HG03025 (cell line): ENCODE measurements around the gene GHR.

Source experiments
- ATAC-seq: cut with Tn5 transposase; IDR thresholded peaks from one replicate; pipeline ENCODE4 v1.9.1; 2021; ENCODE audit warnings: mild to moderate bottlenecking, moderate library complexity; ENCODE audit not compliant: unreplicated experiment, low FRiP score

The GHR gene

DNA sequence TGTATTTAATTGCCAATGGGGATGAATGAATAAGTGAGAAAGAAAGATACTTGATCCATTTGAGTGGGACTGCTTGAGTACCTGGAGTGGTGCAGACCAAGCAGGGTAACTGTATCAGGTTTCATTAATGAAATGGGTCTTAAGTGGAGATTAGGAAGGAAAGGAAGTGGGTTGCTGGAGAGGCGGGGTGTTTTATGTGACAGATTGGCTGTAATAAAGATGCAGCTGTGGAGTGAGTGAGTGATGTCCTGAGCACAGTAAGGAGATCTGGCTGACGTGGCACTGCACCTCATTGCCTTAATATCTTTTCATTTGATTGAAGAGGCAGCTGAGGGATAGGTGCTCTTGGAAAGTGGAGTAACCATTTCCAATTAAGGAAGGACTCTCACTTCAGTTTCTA, 172.4 kb downstream of the GHR start:
- no peak for ATAC-seq

DNA sequence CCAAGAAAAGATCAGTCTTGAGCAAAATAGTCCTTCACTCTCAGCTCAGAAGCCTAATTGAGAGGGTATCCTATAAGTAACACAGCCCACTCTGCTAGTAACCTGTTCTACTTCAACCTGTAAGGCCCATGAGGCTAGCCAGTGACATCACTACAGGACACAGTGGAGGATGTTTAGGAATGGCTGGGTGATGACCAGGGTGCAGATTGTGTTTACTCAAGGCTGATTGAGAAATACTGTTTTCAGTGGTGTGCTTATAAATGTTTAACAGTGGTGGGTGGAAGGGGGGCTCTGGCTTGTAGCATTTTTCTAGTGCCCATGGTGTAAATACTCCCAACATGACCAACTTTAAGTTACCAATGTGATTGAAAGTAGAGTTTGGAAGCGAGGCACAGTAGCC, 173.6 kb downstream of the GHR start:
- ATAC-seq = no peak

DNA sequence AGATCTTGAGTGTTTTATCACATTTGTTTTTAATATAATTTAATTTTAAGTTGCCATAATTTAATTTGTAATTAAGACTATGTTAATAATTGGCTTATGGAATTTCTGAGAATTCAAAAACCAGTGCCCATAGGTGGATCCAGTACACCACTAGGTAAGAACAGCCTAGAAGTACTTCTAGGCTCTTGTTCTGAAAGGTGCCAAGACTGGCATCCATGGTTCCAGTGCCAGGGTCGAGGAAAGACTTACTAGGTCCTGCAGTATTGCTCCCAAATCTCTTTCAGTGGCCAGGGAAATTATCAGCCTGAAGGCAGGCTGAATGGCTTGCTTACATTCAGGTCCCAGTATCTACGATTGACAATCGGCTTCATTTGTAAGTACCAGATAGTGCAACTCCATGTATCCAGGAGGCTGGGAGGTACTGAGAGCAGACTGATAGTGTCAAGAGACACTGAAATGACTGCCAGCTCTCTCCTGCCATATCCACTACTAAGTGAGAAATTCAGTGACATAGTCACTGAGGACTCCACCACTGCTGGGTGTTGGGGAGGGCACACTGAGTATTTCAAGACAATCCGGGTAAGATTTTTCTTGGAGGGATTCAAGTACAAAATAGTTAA, 174.2 kb downstream of the GHR start:
- no peak for ATAC-seq

DNA sequence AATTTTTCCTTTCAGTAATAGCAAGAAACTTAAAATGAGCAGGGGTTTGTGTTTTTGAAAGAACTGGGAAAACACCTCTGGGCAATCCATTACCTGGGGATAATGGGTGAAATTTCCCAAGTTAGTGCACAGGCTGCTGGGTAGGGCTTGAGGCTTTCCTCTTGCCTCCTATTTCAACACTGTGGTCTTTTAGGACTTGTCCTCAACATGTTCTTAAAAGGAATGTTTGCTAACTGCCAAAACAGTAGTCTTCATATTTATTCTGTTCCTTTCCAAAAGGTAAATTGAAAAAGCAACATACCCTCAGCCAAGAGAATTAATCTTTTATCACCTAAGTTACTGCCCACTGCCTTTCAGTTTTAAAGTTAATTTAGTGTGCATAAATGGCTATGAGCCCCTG, 175.1 kb downstream of the GHR start:
- ATAC-seq = no peak

DNA sequence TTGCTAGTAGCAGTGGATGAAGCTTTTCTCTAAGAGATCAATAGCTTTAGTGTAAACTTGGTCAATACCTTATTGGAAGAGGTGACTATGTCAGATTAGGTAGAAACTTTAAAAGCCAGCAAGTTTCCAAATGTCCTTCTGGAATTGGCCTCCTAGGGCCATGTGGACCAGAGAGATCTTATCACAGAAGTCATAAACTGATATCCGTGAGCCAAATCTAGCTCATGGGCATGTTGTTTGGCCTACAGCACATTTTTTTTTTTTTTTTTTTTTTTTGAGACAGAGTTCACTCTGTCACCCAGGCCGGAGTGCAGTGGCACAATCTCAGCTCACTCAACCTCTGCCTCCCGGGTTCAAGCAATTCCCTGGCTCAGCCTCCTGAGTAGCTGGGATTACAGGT, 175.9 kb downstream of the GHR start:
- ATAC-seq = no peak

DNA sequence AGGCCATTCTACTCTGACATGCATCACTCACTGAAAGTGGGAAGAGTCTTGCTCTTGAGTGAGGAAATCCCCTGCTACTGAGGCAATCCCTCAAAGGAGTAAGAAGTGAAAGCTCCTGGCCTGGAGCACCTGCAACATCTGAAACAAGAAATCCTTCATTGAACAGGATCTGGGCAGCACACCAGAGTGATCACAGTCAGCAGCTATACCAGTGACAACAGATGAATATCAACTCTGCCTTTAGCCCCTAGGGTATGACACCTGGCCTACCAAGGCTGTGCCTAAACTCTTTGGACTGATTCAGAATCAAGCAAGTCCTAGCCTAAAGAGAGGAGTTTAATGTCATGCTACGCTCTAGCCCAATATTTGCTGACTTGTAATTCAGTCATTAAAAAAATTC, 177.2 kb downstream of the GHR start:
- no peak for ATAC-seq

DNA sequence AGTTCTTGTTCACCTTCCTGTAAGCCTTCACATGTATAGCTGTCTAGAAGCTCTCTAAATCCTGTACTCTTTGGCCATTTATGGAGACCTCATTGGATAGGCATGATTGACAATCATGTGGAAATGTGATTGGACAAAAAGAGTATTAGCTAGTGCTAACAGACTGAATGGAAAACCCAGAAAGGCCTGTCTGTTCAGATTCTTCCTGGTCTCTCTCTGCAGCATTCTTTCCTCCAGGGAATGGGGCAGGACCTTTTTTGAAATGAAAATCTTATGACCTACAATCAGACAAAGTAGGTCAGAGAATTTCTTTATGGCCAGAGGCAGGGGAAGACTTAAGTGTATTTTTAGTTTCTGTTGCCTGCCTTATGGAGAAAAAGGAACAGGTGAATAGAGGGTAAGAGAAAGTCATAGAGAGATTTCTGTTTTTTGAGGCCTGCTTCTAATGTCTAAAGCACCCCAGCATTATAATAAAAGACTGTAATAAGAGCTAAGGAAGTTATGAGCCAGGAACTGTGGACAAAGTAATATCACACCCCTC, 181.0 kb downstream of the GHR start:
- no peak for ATAC-seq

DNA sequence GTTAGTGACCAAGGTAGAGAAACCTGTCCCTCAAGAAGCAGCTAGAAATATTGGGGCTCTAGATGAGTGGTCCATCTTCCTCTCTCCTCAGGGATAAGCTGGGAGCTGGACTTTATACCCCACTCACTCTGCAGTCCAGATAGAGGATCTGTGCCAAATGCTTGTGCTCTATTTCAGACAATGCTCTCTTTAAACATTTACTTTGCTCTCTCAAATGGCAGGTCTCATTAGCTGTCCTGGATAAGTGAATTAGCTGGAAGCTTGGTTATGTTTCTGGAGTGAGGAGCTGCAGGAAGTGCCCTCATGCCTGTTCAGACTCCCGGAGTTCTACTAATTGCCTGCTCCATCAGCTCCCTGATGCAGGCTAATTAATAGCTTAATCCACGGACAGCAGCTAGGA, 182.3 kb downstream of the GHR start:
- no peak for ATAC-seq

DNA sequence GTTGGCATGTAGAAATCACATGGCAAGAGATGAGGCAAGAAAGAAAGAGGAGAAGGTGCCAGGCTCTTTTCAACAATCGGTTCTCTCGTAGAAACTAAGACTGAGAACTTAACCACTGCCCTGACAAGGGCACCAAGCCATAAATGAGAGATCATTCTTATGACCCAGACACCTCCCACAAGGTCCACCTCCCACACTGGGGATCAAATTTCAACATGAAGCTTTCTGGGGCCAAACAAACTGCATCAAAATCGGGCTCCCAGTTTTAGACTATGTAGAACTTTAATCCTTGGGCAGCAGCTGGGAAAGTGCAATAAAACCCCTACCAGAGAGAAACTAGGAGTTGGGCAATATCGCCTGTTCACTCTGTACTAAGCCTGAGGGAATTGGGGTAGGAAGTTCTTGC, 183.2 kb downstream of the GHR start:
- no peak for ATAC-seq

DNA sequence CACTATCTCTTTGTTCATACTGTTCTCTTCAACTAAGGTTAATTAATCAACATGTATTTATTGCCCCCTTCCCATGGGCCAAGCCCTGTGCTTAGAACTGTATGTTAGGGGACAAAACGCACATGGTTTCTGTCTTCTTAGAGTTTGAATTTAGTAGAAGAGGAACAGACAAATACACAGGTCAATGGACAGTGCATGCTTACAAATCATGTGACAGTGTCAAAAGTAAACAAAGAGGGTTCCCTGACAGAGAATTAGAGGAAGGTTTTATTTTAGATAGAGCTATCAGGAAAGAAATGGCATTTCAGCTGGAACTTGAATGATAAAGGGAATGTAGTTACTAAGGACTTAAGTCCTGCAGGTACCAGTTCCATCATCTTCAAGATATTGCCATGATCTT, 188.2 kb downstream of the GHR start:
- ATAC-seq = no peak

DNA sequence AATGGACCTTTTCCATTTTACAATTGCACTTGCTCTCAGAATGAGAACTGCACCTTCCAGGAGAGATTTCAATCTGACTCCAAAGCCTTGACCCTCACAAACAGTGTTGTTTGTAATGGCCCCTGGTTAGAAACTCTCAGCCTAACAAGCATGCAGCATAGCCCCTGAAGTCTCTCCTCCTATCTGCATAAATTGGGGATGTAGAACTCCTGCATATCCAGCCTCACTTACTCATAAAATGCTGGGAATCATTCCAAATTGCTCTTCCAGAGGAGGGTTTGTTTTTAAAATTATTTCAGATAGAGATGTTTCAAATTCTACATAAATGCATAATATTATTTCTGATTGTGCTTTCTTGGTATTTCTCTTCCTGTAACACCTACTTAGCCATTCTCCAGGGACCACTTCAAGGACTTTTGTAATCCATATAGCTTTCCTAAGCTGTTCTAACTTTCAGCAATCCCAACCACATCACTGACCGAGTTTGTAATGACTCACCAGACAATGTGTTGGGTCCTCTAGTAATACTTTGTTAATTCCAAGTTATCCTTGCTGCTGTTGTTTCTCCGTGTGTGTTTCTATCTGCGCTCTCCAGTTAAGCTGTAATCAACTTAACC, 189.6 kb downstream of the GHR start:
- no peak for ATAC-seq

DNA sequence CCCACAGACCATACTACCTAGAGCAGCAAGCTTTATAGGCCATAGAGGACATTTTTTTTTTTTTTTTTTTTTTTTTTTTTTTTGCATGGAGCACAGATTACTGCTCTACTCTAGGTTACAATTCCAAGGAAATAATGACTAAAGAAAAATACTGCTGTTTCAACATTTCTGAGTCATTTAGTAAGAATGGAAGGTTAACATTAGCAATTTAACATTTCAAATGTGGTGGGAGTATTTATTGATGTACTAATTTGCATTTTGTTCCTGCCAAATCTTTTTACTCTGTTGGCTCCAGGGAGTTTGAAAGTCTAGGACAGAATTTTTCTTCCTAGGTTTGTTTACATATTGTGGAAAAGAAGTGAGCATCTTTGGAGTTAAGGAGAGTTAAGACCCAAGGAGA, 191.3 kb downstream of the GHR start:
- ATAC-seq = no peak

DNA sequence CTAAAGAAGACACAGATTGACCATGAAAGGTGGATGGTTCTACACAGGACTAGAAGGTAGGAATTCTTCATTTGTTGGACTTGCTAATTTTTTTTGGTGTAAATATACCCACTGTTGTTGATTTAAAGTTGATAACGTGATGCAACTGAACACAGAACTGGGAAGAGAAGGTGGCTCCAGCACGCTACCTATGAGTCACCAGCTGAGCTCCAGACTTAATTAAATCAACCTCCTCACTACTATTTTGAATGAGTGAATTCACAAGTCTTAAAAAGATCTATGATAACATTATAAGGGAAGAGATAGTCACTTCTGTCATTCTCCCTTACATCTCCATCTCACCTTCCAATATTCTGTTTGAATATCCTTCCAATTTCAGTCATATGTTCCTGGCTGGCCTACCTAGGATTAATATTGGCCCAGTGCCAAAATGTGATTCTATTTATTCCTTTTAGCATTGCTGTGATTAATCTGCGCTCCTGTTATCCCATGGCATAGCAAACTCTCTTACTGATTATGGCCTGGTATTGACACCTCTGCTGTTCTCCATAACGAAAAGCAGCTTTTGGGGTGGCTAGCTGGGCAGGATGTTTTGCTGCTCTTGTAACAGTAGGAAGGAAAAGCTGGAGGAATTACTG, 197.5 kb downstream of the GHR start:
- ATAC-seq = no peak

DNA sequence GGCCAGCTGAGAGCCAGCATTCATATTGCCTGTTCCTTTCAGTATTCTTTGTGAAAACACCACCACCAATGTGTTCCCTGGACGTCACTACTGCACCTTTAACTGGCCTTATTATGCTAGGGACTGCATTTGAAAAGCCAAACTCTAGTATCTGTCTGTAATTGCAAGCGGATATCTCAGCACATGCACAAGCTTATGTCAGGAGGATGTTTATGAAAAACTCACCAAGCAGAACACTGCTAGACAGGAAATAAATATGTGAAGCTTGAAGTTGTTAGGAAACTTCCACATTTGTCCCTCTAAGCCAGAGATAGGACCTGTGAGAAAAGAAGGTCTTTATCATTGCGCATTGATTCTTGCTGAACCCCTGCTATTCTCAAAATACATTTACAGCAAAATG, 198.0 kb downstream of the GHR start:
- no peak for ATAC-seq

DNA sequence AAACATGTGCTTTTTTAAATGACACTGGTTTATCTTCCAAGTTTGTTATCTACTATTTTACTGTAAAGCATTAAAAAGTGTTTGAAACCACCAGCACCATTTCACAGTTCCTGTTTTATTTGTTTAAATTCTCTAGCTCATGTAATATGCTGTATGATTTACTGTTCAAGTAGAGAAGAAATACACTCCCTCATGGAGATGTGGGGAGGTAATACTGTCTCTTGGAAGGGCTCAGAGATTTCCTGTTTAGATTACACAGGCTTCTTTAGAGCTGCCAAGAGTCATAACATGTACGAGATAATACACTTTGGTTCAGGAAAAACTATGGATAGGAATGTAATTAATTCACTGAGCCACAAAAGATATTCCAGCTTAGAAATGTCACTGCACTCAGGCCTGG, 198.4 kb downstream of the GHR start:
- ATAC-seq = no peak

DNA sequence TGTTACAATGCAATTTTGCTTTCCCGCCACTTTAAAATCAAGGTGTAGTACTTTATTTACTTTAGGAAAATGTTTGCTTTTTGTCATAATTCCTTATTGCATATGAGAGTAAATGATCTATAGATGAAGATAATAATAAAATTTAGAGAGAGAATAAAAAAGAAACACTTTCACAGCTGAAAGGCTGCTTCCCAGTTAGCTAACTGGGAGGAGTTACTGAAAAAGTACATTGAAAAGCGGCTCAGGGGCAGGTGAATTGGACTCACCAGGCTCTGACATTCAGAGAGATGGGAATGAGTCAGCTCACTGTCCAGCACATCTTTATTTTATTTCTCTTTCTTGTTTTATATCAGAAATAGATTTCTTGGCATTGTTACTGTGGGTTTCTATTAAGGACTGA, 201.7 kb downstream of the GHR start:
- ATAC-seq = no peak

DNA sequence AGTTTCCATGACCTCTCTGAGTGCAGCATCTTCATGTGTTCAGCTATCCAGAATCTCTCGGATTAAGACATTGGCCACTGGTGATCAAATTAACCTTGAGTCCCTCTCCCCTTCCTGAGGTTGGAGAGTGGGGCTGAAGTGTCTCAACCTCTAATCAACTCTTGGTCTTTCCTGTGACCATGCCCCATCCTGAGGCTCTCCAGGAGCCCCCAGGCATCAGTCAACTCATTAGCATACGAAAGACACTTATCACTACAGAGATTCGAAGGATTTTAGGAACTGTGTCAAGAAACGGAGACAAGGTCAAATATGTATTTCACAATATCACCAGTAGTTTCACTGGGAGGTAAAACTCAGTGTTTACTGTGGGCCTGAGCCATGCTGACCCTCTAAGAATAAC, 203.2 kb downstream of the GHR start:
- ATAC-seq = no peak

DNA sequence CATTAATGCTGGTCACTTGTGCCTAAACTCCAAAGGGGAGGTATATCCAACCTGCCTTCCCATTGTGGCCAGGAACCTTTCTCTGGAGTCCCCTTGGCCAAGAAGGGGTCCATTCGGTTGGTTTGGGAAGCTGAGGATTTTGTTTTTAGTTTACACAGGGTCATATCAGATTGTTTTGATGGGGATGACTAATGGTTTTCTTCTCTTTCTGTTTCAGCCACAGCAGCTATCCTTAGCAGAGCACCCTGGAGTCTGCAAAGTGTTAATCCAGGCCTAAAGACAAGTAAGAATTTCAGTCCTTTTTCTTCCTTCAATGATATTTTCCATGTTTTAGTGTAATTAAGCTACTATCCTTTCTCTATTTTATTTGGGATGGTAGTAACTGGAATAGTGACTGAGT, 205.6 kb downstream of the GHR start:
- no peak for ATAC-seq

DNA sequence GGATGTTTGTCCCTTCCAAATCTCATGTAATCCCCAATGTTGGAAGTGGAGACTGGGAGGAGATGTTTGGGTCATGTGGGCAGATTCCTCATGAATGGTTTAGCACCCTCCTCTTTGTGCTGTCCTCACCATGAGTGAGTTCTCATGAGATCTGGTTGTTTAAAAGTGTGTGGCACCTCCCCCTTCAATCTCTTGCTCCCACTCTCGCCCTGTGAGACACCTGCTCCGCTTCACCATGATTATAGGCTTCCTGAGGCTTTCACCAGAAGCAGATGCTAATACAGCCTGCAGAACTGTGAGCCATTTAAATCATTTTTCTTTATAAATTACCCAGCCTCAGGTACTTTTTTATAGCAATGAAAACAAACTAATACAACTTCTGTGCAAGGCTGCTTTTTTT, 206.0 kb downstream of the GHR start:
- no peak for ATAC-seq

DNA sequence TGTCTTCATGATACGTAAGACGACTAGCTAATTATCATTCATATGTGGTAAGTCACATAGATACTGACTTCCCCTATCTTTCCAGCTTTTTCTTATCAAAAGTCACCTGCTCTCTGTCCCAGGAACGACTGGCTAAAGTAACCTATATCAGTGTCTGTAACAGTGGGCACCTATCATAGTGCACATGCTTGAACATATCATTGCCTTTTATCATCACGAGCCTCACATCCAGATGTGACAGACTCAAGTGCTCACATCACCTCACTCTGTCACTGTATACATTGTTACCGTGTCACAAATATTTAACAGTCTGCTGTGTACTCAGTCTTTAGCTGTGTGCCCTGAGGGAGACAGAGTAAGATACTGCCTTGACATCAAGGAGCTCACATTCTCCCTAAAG, 208.0 kb downstream of the GHR start:
- ATAC-seq = no peak

DNA sequence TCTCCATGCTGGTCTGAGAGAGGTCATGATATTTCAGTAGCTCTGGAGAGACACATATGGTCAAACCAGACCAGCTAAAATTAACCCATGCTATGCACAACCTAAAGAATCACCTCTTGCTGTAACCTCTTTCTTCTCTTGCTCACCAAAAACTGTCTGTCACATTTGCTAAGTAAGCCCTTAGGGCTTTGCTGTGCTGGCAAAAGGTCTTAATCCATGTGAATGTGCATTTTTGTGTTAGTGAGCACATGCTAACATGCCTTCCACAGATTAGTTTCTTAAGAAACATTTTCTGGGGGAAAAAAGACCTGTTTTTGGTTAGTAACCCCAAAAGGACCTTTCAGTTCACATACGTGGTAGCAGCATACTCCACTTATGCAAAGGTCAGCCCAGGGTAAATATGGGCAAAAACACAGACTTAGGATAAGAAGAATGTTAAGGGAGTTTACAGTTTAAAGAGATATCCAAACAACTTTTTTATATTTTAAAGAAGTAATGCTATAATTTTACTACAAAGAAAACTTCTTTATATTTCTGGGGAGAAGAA, 209.2 kb downstream of the GHR start:
- ATAC-seq = no peak

DNA sequence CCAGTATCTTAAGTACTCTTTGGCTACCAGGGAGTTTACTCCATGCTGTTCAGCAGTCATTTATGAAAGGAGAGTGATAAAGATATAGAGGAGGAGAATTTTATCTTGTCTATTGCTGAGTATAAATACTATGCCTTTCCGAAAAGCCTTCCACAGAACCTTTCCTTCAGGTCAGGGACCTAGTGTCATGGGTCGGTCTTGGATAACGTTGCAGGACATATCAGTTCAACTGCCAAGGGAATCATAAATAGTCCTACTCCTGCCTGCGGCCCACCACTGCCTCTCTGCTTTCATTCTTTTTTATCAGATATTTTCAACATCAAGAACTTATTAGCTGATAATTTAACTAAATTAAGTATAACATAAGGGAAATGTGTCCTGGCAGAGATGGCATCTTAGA, 211.3 kb downstream of the GHR start:
- no peak for ATAC-seq
